ENCODE measurements around the gene GALR3. TPM values are rescaled to one million over a fixed set of nuclear protein-coding genes. Genes with fewer than 3 reads are reported as not detected.

GALR3 gene
- total RNA-seq, 2 donors from 2014 or later: 0.29 TPM; not detected in 1

DNA sequence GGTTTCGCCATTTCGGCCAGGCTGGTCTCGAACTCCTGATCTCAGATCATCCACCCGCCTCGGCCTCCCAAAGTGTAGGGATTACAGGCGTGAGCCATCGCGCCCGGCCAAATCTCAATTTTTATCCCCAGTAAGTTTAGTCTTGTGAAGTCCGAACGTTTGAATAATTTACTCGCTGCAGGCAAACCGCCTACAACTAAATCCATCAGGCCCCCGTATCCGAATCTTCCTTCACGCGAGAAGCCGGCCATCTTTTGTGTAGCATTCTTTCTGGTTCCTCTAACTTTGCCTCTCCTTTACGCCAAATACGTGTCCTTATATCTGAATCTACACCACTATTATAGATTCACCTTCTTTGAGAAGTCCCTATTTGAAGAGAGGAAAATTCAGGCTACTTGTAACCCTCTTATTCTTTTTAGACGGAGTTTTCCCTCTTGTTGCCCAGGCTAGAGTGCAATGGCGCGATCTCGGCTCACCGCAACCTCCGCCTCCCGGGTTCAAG, 25.5 kb downstream of the GALR3 start:
- Mint-ChIP-seq H3K4me3 (peak overlapping the region; percentile 85 to 99), H3K4me1 (ENCODE audit: low read depth) (peaks cover 65% of the 10 kb centered on the region), H3K36me3 (ENCODE audit: insufficient read depth in 2 of 2) (peaks cover 9 to 24% of the 10 kb centered on the region in 2 donors), H3K27me3 (ENCODE audit: low read depth) (no peaks in the 10 kb centered on the region), H3K9me3 (no peaks in the 10 kb centered on the region), H3K27ac (peak overlapping the region; percentile 98)
- ATAC-seq (replicated peaks in 1 of 2) (no peak), DNase-seq (peak; percentile 24 to 37)

GRCh38 chr22:37849089-37849751, 26.0 kb downstream of the GALR3 start, which contains the start of gene EIF3L:
TSS of gene EIF3L (plus strand) at chr22:37849419. CDS start at chr22:37849450, 31 bp downstream.
- H3K36me3 Mint-ChIP-seq (ENCODE audit: insufficient read depth in 2 of 2): peaks cover 13 to 29% of the 10 kb centered on the region in 2 donors
- H3K9me3 Mint-ChIP-seq: no peaks in the 10 kb centered on the region
- peaks cover 65% of the 10 kb centered on the region for H3K4me1 Mint-ChIP-seq (ENCODE audit: low read depth)
- ATAC-seq (replicated peaks in 1 of 2) (peak; percentile 76 to 80), DNase-seq (peak; percentile 91 to 92)
- H3K4me3 Mint-ChIP-seq: peak within 1 kb of the TSS; percentile 85 to 99
- peak within 1 kb of the TSS; percentile 98 for H3K27ac Mint-ChIP-seq
- no peaks in the 10 kb centered on the region for H3K27me3 Mint-ChIP-seq (ENCODE audit: low read depth)

GRCh38 chr22:37850801-37851200, 27.6 kb downstream of the GALR3 start:
- Mint-ChIP-seq H3K4me3 (peak overlapping the region; percentile 60 to 99), H3K9me3 (no peaks in the 10 kb centered on the region), H3K36me3 (ENCODE audit: insufficient read depth in 2 of 2) (peaks cover 21 to 38% of the 10 kb centered on the region in 2 donors), H3K4me1 (ENCODE audit: low read depth) (peaks cover 61% of the 10 kb centered on the region), H3K27ac (peak overlapping the region; percentile 66), H3K27me3 (ENCODE audit: low read depth) (no peaks in the 10 kb centered on the region)
- ATAC-seq (replicated peaks in 1 of 2): no peak
- DNase-seq: no peak

GRCh38 chr22:37852418-37852817, 29.2 kb downstream of the GALR3 start:
- peaks cover 53% of the 10 kb centered on the region for H3K4me1 Mint-ChIP-seq (ENCODE audit: low read depth)
- ATAC-seq (replicated peaks in 1 of 2): no peak
- no peak overlapping the region for H3K4me3 Mint-ChIP-seq
- peak overlapping the region; percentile 70 for H3K27ac Mint-ChIP-seq
- no peaks in the 10 kb centered on the region for H3K9me3 Mint-ChIP-seq
- peaks cover 22 to 43% of the 10 kb centered on the region in 2 donors for H3K36me3 Mint-ChIP-seq (ENCODE audit: insufficient read depth in 2 of 2)
- no peaks in the 10 kb centered on the region for H3K27me3 Mint-ChIP-seq (ENCODE audit: low read depth)
- DNase-seq: no peak

GRCh38 chr22:37854946-37855345, 31.8 kb downstream of the GALR3 start:
- Mint-ChIP-seq H3K27me3 (ENCODE audit: low read depth) (no peaks in the 10 kb centered on the region), H3K36me3 (ENCODE audit: insufficient read depth in 2 of 2) (peaks cover 15 to 42% of the 10 kb centered on the region in 2 donors), H3K4me3 (no peak overlapping the region), H3K9me3 (no peaks in the 10 kb centered on the region), H3K27ac (peak overlapping the region; percentile 66), H3K4me1 (ENCODE audit: low read depth) (peaks cover 43% of the 10 kb centered on the region)
- ATAC-seq (replicated peaks in 1 of 2) (no peak), DNase-seq (no peak)

DNA sequence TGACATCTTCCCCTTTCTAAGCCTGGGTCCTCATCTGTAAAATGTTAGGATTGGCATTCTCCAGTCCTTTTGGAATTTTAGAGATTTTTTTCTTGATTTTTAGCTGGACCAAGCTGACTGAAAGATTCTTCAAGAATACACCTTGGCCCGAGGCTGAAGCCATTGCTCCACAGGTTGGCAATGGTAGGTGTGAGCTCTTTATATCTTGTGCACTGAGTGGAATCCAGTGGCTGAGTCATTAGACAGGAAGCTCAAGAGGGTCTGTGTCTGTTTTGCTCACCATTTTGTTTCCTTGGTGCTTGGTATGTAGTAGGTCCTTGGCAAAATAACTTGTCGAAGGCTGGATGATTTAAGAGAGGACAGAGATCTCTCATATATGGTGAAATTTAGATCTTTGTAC, 32.3 kb downstream of the GALR3 start:
- Mint-ChIP-seq H3K27me3 (ENCODE audit: low read depth) (no peaks in the 10 kb centered on the region), H3K36me3 (ENCODE audit: insufficient read depth in 2 of 2) (peaks cover 15 to 47% of the 10 kb centered on the region in 2 donors), H3K9me3 (no peaks in the 10 kb centered on the region), H3K4me3 (no peak overlapping the region), H3K27ac (peak overlapping the region; percentile 69), H3K4me1 (ENCODE audit: low read depth) (peaks cover 41% of the 10 kb centered on the region)
- DNase-seq: no peak
- no peak for ATAC-seq (replicated peaks in 1 of 2)

- Mint-ChIP-seq H3K4me1 (ENCODE audit: low read depth) (peaks cover 15% of the 10 kb centered on the region), H3K4me3 (no peak overlapping the region), H3K36me3 (ENCODE audit: insufficient read depth in 2 of 2) (peaks cover 7 to 41% of the 10 kb centered on the region in 2 donors)
Measured at GRCh38 chr22:37860796-37861421, 37.7 kb downstream of the GALR3 start.

GRCh38 chr22:37862570-37863325, 39.6 kb downstream of the GALR3 start:
- no peak overlapping the region for H3K27ac Mint-ChIP-seq
- no peak overlapping the region for H3K4me3 Mint-ChIP-seq
- H3K4me1 Mint-ChIP-seq (ENCODE audit: low read depth): peaks cover 15% of the 10 kb centered on the region
- H3K9me3 Mint-ChIP-seq: no peaks in the 10 kb centered on the region
- H3K36me3 Mint-ChIP-seq (ENCODE audit: insufficient read depth in 2 of 2): peaks cover 8 to 36% of the 10 kb centered on the region in 2 donors
- DNase-seq (no peak), ATAC-seq (replicated peaks in 1 of 2) (peak in 1 of 2 donors; percentile 15)
- H3K27me3 Mint-ChIP-seq (ENCODE audit: low read depth): no peaks in the 10 kb centered on the region

More at GRCh38 chr22:37860796-37861421, 37.7 kb downstream of the GALR3 start:
- Mint-ChIP-seq H3K27me3 (ENCODE audit: low read depth) (no peaks in the 10 kb centered on the region), H3K9me3 (no peaks in the 10 kb centered on the region), H3K27ac (no peak overlapping the region)
- ATAC-seq (replicated peaks in 1 of 2): no peak
- no peak for DNase-seq

GRCh38 chr22:37865510-37865909, 42.3 kb downstream of the GALR3 start:
- ATAC-seq (replicated peaks in 1 of 2): no peak
- peaks cover 9 to 28% of the 10 kb centered on the region in 2 donors for H3K36me3 Mint-ChIP-seq (ENCODE audit: insufficient read depth in 2 of 2)
- no peak overlapping the region for H3K27ac Mint-ChIP-seq
- H3K4me1 Mint-ChIP-seq (ENCODE audit: low read depth): peaks cover 7% of the 10 kb centered on the region
- H3K4me3 Mint-ChIP-seq: no peak overlapping the region
- H3K27me3 Mint-ChIP-seq (ENCODE audit: low read depth): no peaks in the 10 kb centered on the region
- H3K9me3 Mint-ChIP-seq: no peaks in the 10 kb centered on the region
- DNase-seq: no peak

DNA sequence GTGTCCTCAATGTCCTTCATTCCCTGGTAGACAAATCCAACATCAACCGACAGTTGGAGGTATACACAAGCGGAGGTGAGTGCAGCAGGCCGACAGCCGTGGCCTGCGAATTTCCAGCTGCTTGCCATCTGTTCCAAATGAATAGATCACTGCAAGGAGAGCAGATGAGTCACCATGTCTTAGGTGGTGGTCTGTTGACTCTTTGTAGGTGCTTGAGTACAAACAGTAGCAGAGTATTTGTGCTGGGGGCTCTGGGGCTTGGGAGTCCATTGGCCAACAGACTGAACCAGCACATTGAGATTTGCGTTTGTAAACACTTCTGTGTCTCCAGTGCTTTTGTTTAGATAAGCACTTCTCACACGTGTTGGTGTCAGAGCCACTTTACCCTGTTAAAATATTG, 47.1 kb downstream of the GALR3 start:
- Mint-ChIP-seq H3K4me1 (ENCODE audit: low read depth) (no peaks in the 10 kb centered on the region), H3K27ac (no peak overlapping the region), H3K27me3 (ENCODE audit: low read depth) (no peaks in the 10 kb centered on the region), H3K36me3 (ENCODE audit: insufficient read depth in 2 of 2) (peaks cover 11 to 19% of the 10 kb centered on the region in 2 donors), H3K4me3 (no peak overlapping the region), H3K9me3 (no peaks in the 10 kb centered on the region)
- ATAC-seq (replicated peaks in 1 of 2) (no peak), DNase-seq (no peak)

All from activated T-cell treated with anti-CD3 and anti-CD28 coated beads, Interleukin-2, amount 50 U/mL, for 72 hours (primary cell).